H1 (cell line): ENCODE measurements around the gene IYD. TPM values are rescaled to one million over a fixed set of nuclear protein-coding genes. Genes with fewer than 3 reads are reported as not detected.

Experiments used
- CTCF ChIA-PET: fragments of 300-600 bp; sonication (Branson Sonifier 250); formaldehyde crosslinking; loops from one replicate; lab custom pipeline; 2021; ENCODE audit not compliant: partially characterized antibody; lab: Charles Lee
- POLR2A ChIA-PET: fragments of 300-600 bp; sonication (Branson Sonifier 250); formaldehyde crosslinking; loops from one replicate; lab custom pipeline; 2021; ENCODE audit warnings: inconsistent platforms; ENCODE audit not compliant: partially characterized antibody; lab: Charles Lee
- DNase-seq, 2 experiments: peaks; one replicate each; pipeline versions ENCODE4 v3.0.0 to v3.0.0-alpha.2; 2010 to 2022; ENCODE audit warnings: low spot score in 2 of 2, low read depth in 1 of 2, mixed read lengths in 1 of 2
- FAIRE-seq: peaks from 2 replicates; lab custom pipeline; 2011; peaks lifted over from hg19 to GRCh38; lab: Jason Lieb, UNC
- H2AFZ ChIP-seq: 2 replicates; pipeline ENCODE4 v1.8.1; 2012; ENCODE audit warnings: low read length, inconsistent platforms
- H2AK5ac ChIP-seq: 2 replicates; pipeline ENCODE4 v1.6.1; 2013; ENCODE audit warnings: low read depth, low read length
- H2BK120ac ChIP-seq: replicated peaks from 2 replicates; pipeline ENCODE3; 2013; ENCODE audit warnings: low read depth, low read length, inconsistent platforms
- H2BK12ac ChIP-seq: 2 replicates; pipeline ENCODE4 v1.6.1; 2013; ENCODE audit warnings: low read depth, low read length
- H2BK15ac ChIP-seq: 2 replicates; pipeline ENCODE4 v1.6.1; 2013; ENCODE audit warnings: low read length
- H2BK20ac ChIP-seq: 2 replicates; pipeline ENCODE4 v1.6.1; 2013; ENCODE audit warnings: low read length
- H2BK5ac ChIP-seq: 2 replicates; pipeline ENCODE4 v1.6.1; 2013; ENCODE audit warnings: low read depth, low read length
- H3K14ac ChIP-seq: 2 replicates; pipeline ENCODE4 v1.6.1; 2013; ENCODE audit warnings: inconsistent platforms; ENCODE audit not compliant: insufficient read length
- H3K18ac ChIP-seq: 2 replicates; pipeline ENCODE4 v1.6.1; 2013; ENCODE audit warnings: low read length; ENCODE audit errors: extremely low read depth
- H3K23ac ChIP-seq: 2 replicates; pipeline ENCODE4 v1.6.1; 2013; ENCODE audit warnings: inconsistent platforms; ENCODE audit not compliant: insufficient read length
- H3K23me2 ChIP-seq: 2 replicates; pipeline ENCODE4 v1.6.1; 2013; ENCODE audit warnings: low read depth, low read length
- H3K27ac ChIP-seq: 2 replicates; pipeline ENCODE4 v1.6.1; 2011; ENCODE audit warnings: low read depth, low read length, inconsistent platforms
- H3K27me3 ChIP-seq, 4 experiments: replicated peaks in 1 of 4; 1 replicate in 1 of 4; 2 replicates in 3 of 4; pipeline versions ENCODE4 v1.6.1 to v1.8.1; 2011 to 2013; ENCODE audit warnings: low read length in 3 of 4, mild to moderate bottlenecking in 3 of 4, inconsistent platforms in 2 of 4, mixed read lengths in 2 of 4, moderate library complexity in 1 of 4; ENCODE audit not compliant: control insufficient read depth in 3 of 4, insufficient read depth in 3 of 4; ENCODE audit errors: extremely low read depth in 1 of 4
- H3K36me3 ChIP-seq, 4 experiments: 2 replicates each; pipeline versions ENCODE4 v1.6.1 to v1.8.1; 2011 to 2013; ENCODE audit warnings: mild to moderate bottlenecking in 4 of 4, low read length in 3 of 4, moderate library complexity in 2 of 4, control low read depth in 1 of 4, inconsistent platforms in 1 of 4; ENCODE audit not compliant: insufficient read depth in 4 of 4, control insufficient read depth in 2 of 4
- H3K4ac ChIP-seq: replicated peaks from 2 replicates; pipeline ENCODE3; 2013; ENCODE audit warnings: low read length, low read depth, mixed read lengths, inconsistent platforms; ENCODE audit not compliant: insufficient read length
- H3K4me1 ChIP-seq, 4 experiments: replicated peaks in 1 of 4; 1 replicate in 1 of 4; 2 replicates in 3 of 4; pipeline versions ENCODE4 v1.6.1 to v1.8.1; 2011 to 2013; ENCODE audit warnings: low read length in 3 of 4, inconsistent platforms in 2 of 4, mixed read lengths in 1 of 4; ENCODE audit not compliant: insufficient read depth in 4 of 4, control insufficient read depth in 3 of 4
- H3K4me2 ChIP-seq, 2 experiments: 2 replicates each; pipeline versions ENCODE4 v1.6.1 to v1.8.1; 2011 to 2013; ENCODE audit warnings: low read depth in 2 of 2, low read length in 2 of 2, control low read depth in 1 of 2, inconsistent platforms in 1 of 2, mild to moderate bottlenecking in 1 of 2; ENCODE audit not compliant: insufficient read depth in 1 of 2
- H3K4me3 ChIP-seq, 4 experiments: fragments of 200-600, 300-600 bp in 1 of 4; sonication (generic), shearing (Covaris generic), sonication (Bioruptor Twin) in 1 of 4; 2 replicates each; pipeline versions ENCODE4 v1.5.1 to v1.8.1; 2011 to 2016; ENCODE audit warnings: low read length in 4 of 4, low read depth in 3 of 4, control low read depth in 2 of 4, inconsistent platforms in 2 of 4, mild to moderate bottlenecking in 2 of 4, mixed read lengths in 1 of 4, moderate library complexity in 1 of 4; ENCODE audit not compliant: insufficient read depth in 2 of 4; ENCODE audit errors: extremely low read depth in 1 of 4
- H3K56ac ChIP-seq: replicated peaks from 2 replicates; pipeline ENCODE3; 2013; ENCODE audit warnings: low read depth, mild to moderate bottlenecking, mixed read lengths, low read length, inconsistent platforms; ENCODE audit not compliant: insufficient read length
- H3K79me1 ChIP-seq: 2 replicates; pipeline ENCODE4 v1.6.1; 2013; ENCODE audit warnings: low read depth, low read length, control low read depth
- H3K79me2 ChIP-seq, 2 experiments: 2 replicates each; pipeline versions ENCODE4 v1.6.1 to v1.8.1; 2012 to 2013; ENCODE audit warnings: low read length in 2 of 2, mild to moderate bottlenecking in 2 of 2, inconsistent platforms in 1 of 2; ENCODE audit not compliant: insufficient read depth in 2 of 2, control insufficient read depth in 1 of 2
- H3K9ac ChIP-seq, 4 experiments: replicated peaks in 1 of 4; 1 replicate in 1 of 4; 2 replicates in 3 of 4; pipeline versions ENCODE4 v1.6.1 to v1.8.1; 2011 to 2013; ENCODE audit warnings: low read depth in 3 of 4, low read length in 3 of 4, control low read depth in 2 of 4, mild to moderate bottlenecking in 2 of 4, moderate library complexity in 2 of 4, inconsistent platforms in 1 of 4; ENCODE audit errors: extremely low read depth in 1 of 4
- H3K9me3 ChIP-seq, 2 experiments: 2 replicates each; pipeline versions ENCODE4 v1.6.1 to v1.8.1; 2012 to 2013; ENCODE audit warnings: mild to moderate bottlenecking in 2 of 2, moderate library complexity in 2 of 2, control low read depth in 1 of 2, inconsistent platforms in 1 of 2, low read depth in 1 of 2, low read length in 1 of 2, mixed read lengths in 1 of 2; ENCODE audit not compliant: insufficient read depth in 2 of 2
- H4K20me1 ChIP-seq, 2 experiments: replicated peaks in 1 of 2; 2 replicates each; pipeline versions ENCODE3 to v1.8.1; 2011 to 2013; ENCODE audit warnings: inconsistent platforms in 2 of 2, low read length in 2 of 2, mild to moderate bottlenecking in 1 of 2; ENCODE audit not compliant: insufficient read depth in 2 of 2, control insufficient read depth in 1 of 2
- H4K5ac ChIP-seq: 2 replicates; pipeline ENCODE4 v1.6.1; 2013; ENCODE audit warnings: low read length, low read depth, mixed read lengths, inconsistent platforms; ENCODE audit not compliant: insufficient read length
- H4K8ac ChIP-seq: 2 replicates; pipeline ENCODE4 v1.8.0; 2013; ENCODE audit warnings: mild to moderate bottlenecking, moderate library complexity, low read length, inconsistent platforms; ENCODE audit not compliant: insufficient read depth; ENCODE audit errors: extremely low read depth
- H4K91ac ChIP-seq: replicated peaks from 2 replicates; pipeline ENCODE3; 2013; ENCODE audit warnings: low read length, mixed read lengths, inconsistent platforms; ENCODE audit not compliant: insufficient read length
- CHD1 ChIP-seq: IDR thresholded peaks from 2 replicates; pipeline ENCODE4 v1.6.1; 2012; ENCODE audit warnings: low read depth, low read length, improper control_type of control experiment
- CREB1 ChIP-seq: IDR thresholded peaks from 2 replicates; pipeline ENCODE4 v1.6.1; 2012; ENCODE audit warnings: inconsistent platforms
- POLR2AphosphoS5 ChIP-seq: IDR thresholded peaks from 2 replicates; pipeline ENCODE4 v1.6.1; 2011; ENCODE audit warnings: low read depth, low read length
- RAD21 ChIP-seq, 2 experiments: IDR thresholded peaks in 1 of 2; conservative IDR thresholded peaks in 1 of 2; 2 replicates each; pipeline ENCODE4 v1.6.1; 2011; ENCODE audit warnings: low read depth in 2 of 2, low read length in 2 of 2, improper control_type of control experiment in 1 of 2, inconsistent platforms in 1 of 2, mild to moderate bottlenecking in 1 of 2, moderate library complexity in 1 of 2
- RXRA ChIP-seq: IDR thresholded peaks from 2 replicates; pipeline ENCODE4 v1.6.1; 2011; ENCODE audit warnings: low read depth, mild to moderate bottlenecking, low read length, moderate library complexity; ENCODE audit not compliant: insufficient read depth
- SP1 ChIP-seq: IDR thresholded peaks from 2 replicates; pipeline ENCODE4 v1.6.1; 2011; ENCODE audit warnings: low read depth, low read length
- TAF1 ChIP-seq: IDR thresholded peaks from 2 replicates; pipeline ENCODE4 v1.6.1; 2011; ENCODE audit warnings: mild to moderate bottlenecking, low read depth, low read length
- TAF7 ChIP-seq: optimal IDR thresholded peaks from 2 replicates; pipeline ENCODE3; 2011; ENCODE audit warnings: low read depth, mild to moderate bottlenecking, inconsistent platforms, low read length, moderate library complexity, borderline replicate concordance
- TEAD4 ChIP-seq: IDR thresholded peaks from 2 replicates; pipeline ENCODE4 v1.6.1; 2012; ENCODE audit warnings: low read depth, low read length, inconsistent platforms, mixed read lengths
- WGBS, 2 experiments: shearing (Covaris generic) in 1 of 2; methylation state at CpG; one replicate each; pipeline versions ENCODE4 v1.1.6 to v1.1.7; 2013 to 2015; ENCODE audit warnings: low lambda C conversion rate in 2 of 2, mixed read lengths in 2 of 2, inconsistent platforms in 1 of 2, low coverage in 1 of 2, missing lambda C conversion rate in 1 of 2; ENCODE audit not compliant: insufficient replicate concordance in 2 of 2, insufficient coverage in 1 of 2, insufficient read length in 1 of 2; ENCODE audit errors: extremely low coverage in 1 of 2, missing lambda C conversion rate in 1 of 2; 5-methylcytosine and 5-hydroxymethylcytosine counted together
- polyA plus RNA-seq, 7 experiments: library from polyadenylated mRNA; depleted of rRNA in 3 of 7; stranded (reverse) in 5 of 7; unstranded in 2 of 7; fragments of >200 nt in 5 of 7; fragments of 200-250 nt in 2 of 7; gene quantifications; 1 replicate in 5 of 7; 2 replicates in 1 of 7; 4 replicates in 1 of 7; pipeline versions ENCODE4 v1.2.1 to v1.2.3, GENCODE V29; 2011 to 2013; ENCODE audit warnings: missing spikeins in 2 of 7, mixed read lengths in 2 of 7
- total RNA-seq: library from RNA; stranded (reverse); fragmentation: NEBNext Ultra II Directional; extraction: Animal tissue kit (Norgen Biotek cat#: 25700); gene quantifications from 2 replicates; pipeline ENCODE4 v1.2.1, GENCODE V29; 2021

IYD gene
- total and polyA plus RNA-seq, 2 of the 8 experiments (the other 6 are each of a cell fraction or from before 2014, with no cell fraction given): not detected

DNA sequence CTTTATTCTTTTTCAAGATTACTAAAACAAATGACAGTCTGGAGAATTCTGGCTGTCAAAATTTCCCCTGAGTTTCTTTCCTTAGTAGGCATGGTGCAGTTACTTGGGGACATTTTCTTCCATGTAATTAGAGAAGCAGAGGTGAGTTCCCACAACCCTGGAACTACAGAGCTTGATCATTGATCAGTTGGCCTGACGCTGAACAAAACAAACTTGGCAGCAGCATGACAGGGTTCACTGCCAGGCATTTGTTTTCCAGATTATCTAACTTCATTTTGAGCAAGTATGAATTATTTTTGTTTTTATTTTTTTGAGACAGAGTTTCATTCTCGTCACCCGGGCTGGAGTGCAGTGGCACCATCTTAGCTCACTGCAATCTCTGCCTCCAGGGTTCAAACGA, 22.6 kb downstream of the IYD start:
- Histone ChIP-seq H2BK5ac (no peak overlapping the region), H3K23ac (no peak overlapping the region), H2BK20ac (no peak overlapping the region), H3K27me3 (no peaks in the 10 kb centered on the region), H3K4me2 (no peak overlapping the region), H3K23me2 (no peaks in the 10 kb centered on the region), H2BK120ac (no peak overlapping the region), H3K14ac (no peak overlapping the region), H3K4ac (no peak overlapping the region), H3K79me2 (no peaks in the 10 kb centered on the region), H3K9ac (no peak overlapping the region), H2AFZ (no peak overlapping the region), H4K91ac (no peak overlapping the region), H2BK12ac (no peak overlapping the region), H4K5ac (no peak overlapping the region), H3K27ac (no peak overlapping the region), H2AK5ac (no peak overlapping the region), H2BK15ac (no peak overlapping the region), H3K36me3 (no peaks in the 10 kb centered on the region), H3K9me3 (no peaks in the 10 kb centered on the region), H3K18ac (no peak overlapping the region), H4K20me1 (no peaks in the 10 kb centered on the region), H4K8ac (no peak overlapping the region), H3K79me1 (no peaks in the 10 kb centered on the region), H3K4me1 (no peaks in the 10 kb centered on the region), H3K56ac (no peak overlapping the region), H3K4me3 (no peak overlapping the region)
- ChIA-PET POLR2A (interaction anchor here (0.6 kb wide), 1 partner anchor 22 kb away, joined by 3 read pairs; no protein-coding TSS in a partner anchor), CTCF (interaction anchor here (0.9 to 4.7 kb wide), 3 partner anchors 26 to 426 kb away, joined by 3 to 15 read pairs (median 4); no protein-coding TSS in a partner anchor)
- 94% methylated on average over 4 of the region's 4 CpGs; no CpG with 5 or more reads in 1 of the 2 experiments for WGBS, 2 experiments
- FAIRE-seq: no peak
- no peak for DNase-seq
- TF ChIP-seq RXRA (no peak), CREB1 (no peak), SP1 (no peak), RAD21 (IDR thresholded peaks at IDR 0.05 in 1 of 2, conservative IDR thresholded peaks at IDR 0.05 in 1 of 2; ENCODE audit: low read depth in 2 of 2, low read length in 2 of 2) (no peak), TAF7 (no peak), POLR2AphosphoS5 (no peak), TAF1 (no peak), TEAD4 (no peak), CHD1 (no peak)
